Fibroblast of skin of scalp (primary cell): ENCODE data around the gene BACH2.

Experiments used
- DNase-seq: peaks from one replicate; pipeline ENCODE4 v3.0.0-alpha.2; 2013

The BACH2 gene

DNA sequence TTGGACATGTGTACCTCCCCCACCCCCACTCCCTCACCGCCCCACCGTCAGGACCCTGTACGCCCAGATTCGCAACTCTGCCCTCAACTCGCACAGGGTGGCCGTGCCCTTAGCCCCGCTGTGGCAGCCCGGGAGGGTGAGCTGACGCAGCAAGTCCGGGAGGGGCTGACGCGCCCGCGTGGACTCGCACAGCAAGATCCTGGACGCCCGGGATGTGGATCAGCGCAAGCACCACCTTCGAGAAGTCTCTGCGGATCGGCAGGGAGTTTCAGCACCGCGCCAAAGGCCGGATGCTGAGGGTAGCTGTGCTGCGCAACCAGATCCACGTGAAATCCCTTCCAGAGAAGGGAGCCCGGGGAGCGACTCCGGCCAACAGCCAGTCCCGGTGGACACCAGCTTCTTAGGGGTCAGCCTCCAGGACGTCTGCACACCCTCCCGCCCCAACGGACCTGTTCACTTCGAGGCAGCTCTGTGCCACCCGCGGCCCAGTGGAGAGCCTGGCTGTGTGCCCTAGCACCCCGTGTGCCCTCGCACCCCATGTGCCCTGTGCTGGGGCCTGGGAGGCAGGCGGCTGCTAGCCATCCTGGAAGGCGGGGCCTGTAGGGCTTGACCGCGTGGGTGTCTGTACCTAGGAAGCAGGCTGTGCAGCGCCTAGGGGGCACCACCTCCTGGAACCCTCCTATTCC lies 409.0 kb downstream of the BACH2 start:
- DNase-seq, result no peak

DNA sequence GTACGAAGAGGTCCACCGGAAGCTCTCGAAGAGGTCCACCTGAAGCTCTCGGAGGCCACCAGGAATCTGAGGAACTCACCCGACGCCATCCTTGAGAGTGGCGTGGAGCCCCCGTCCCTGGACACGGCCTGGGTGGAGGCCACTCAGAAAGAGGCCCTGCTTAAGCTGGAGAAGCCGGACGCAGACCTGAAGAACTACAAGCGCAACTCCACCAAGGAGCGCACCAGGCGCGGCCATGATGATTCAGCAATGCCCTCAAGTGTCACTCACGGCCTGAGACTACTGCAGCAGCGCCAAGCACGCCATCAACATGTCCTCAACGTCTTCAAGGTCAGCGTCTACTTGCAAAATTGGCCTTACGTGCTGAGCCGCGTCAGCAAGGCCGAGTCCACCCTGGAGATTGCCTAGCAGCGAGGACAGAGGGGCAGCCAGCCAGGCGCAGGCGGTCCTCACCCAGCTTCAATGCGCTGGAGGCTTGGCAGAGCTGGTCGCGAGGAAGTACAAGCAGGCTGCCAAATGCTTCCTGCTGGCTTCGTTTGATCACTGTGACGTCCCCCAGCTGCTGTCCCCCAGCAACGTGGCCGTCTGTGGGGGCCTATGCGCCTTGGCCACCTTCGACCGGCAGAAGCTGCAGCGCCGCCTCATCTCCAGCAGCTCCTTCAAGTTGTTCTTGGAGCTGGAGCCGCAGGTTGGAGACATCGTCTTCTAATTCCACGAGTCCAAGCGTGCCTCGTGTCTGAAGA lies 410.1 kb downstream of the BACH2 start:
- no peak for DNase-seq
